Upper lobe of left lung (tissue), 4 donors: ENCODE results near the gene OXSR1.

Experiments
- EP300 ChIP-seq, 4 donors: sonication (generic); formaldehyde crosslinking; IDR thresholded peaks; one replicate each; pipeline ENCODE4 v1.5.1; 2017; ENCODE audit warnings: antibody characterized with exemption in 4 of 4, control low read depth in 2 of 4
- POLR2A ChIP-seq, 4 donors: fragments of 450-650 bp; IDR thresholded peaks; one replicate each; pipeline ENCODE4 v1.5.1; 2016 to 2017; ENCODE audit warnings: antibody characterized with exemption in 4 of 4, mild to moderate bottlenecking in 2 of 4
- POLR2AphosphoS5 ChIP-seq, 2 donors: sonication (generic); formaldehyde crosslinking; IDR thresholded peaks; one replicate each; pipeline ENCODE4 v1.5.1; 2017; ENCODE audit warnings: antibody characterized with exemption in 2 of 2
- TF ChIP-seq, protein P1 (sequence below), 6 experiments: fragments of 450-650 bp in 4 of 6; fragments of 200-600 bp in 2 of 6; sonication (generic) in 2 of 6; IDR thresholded peaks; one replicate each; pipeline ENCODE4 v1.5.1; 2016 to 2019; ENCODE audit warnings: antibody characterized with exemption in 6 of 6

DNA sequence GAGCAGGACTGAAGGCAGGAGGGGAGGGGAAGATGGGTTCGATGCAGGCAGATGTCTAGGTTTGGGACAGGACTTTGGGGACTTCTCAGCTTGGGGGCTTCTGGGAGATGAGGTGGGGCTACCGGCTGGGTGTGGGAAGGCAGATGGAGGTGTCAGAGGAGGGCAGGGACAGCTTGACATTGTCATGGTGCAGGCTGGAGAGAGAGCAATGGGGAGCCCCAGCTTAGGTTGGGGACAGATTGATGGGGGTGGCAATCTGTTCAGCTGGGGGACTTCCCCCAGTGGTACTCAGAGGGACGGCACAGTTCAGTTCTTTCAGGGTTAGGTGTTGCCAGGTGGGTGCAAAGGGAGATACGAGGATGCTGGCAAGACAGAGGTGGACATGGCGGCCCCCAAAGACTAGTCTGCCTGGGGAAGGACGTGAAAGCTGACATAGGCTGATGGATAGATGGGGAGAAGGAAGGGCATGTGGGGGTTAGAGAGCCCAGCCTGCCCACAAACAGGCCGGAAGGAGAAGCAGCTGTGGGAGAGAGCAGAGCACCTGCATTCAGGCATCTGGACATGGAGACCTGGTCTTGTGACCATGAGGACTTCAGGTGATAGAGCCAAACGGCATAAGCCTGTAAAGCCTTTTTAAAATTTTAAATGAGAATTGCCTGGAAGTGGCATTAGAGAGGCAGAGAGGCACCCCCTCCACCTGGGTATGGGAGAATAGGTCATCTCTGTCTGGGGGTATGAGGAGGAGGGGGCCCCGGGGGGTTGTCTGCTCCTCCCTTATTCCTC lies 49.5 kb upstream of the OXSR1 start:
- TF ChIP-seq, protein P1, sequence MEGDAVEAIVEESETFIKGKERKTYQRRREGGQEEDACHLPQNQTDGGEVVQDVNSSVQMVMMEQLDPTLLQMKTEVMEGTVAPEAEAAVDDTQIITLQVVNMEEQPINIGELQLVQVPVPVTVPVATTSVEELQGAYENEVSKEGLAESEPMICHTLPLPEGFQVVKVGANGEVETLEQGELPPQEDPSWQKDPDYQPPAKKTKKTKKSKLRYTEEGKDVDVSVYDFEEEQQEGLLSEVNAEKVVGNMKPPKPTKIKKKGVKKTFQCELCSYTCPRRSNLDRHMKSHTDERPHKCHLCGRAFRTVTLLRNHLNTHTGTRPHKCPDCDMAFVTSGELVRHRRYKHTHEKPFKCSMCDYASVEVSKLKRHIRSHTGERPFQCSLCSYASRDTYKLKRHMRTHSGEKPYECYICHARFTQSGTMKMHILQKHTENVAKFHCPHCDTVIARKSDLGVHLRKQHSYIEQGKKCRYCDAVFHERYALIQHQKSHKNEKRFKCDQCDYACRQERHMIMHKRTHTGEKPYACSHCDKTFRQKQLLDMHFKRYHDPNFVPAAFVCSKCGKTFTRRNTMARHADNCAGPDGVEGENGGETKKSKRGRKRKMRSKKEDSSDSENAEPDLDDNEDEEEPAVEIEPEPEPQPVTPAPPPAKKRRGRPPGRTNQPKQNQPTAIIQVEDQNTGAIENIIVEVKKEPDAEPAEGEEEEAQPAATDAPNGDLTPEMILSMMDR (IDR thresholded peaks at IDR 0.05), result no peak
- TF ChIP-seq EP300 (IDR thresholded peaks at IDR 0.05) (no peak), POLR2A (IDR thresholded peaks at IDR 0.05) (no peak), POLR2AphosphoS5 (IDR thresholded peaks at IDR 0.05) (no peak)
